CD4-positive, alpha-beta T cell treated with Interleukin-1 beta for 1 hour (primary cell): ENCODE results near the gene PDZRN3.
"Not testable (repeated sequence)": the region's sequence is repeated elsewhere in the genome, so short reads cannot be mapped to it uniquely, and the experiment has no call there.

Source experiments
- DNase-seq, 2 donors: peaks; one replicate each; pipeline ENCODE4 v3.0.0-alpha.2; 2020 to 2022

PDZRN3 gene

DNA sequence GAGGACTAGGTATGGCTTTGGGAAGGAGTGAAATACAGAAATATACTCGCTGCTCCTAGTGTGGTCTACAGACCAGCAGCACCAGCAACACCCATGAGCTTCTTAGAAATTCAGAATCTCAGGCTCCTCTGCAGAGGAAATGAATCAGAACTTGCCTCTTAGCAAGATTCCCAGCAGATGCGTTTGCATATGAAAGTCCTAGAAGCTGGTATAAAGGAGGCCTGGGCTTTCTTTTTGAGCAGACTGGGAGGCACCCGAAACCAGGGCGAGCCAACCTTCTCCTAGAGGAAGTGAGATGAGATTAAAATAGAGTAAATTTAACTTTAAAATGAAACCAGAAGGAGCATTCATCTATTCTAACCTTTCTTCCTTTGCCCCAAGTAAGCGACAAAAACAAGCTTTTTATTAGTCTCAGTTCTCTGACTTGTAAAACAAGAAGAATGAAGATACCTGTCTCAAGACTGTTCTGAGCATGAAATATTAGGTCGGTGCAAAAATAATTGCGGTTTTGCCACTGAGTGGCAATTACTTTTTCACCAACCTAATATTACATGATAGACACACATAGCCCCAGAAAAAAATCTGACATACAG is 140.0 kb downstream of the PDZRN3 start:
- no peak for DNase-seq

DNA sequence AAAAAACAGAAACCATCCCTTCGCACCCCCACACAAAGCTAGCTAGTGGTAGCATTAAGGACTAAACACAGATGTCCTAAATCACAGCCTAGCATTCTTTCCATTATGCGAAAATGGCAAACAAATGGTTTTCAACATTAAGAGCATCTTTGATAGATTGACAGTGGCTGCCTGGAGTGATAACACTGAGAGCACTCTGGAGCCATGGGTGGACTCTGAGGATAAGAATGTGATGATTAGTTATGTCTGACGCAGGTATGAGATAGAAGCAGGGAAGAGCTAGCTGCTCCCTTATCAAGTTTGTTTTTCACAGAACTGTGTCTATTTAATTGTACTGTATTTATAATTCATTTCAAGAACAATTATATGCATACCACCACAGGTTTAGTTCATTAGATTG is 142.9 kb downstream of the PDZRN3 start:
- no peak for DNase-seq

DNA sequence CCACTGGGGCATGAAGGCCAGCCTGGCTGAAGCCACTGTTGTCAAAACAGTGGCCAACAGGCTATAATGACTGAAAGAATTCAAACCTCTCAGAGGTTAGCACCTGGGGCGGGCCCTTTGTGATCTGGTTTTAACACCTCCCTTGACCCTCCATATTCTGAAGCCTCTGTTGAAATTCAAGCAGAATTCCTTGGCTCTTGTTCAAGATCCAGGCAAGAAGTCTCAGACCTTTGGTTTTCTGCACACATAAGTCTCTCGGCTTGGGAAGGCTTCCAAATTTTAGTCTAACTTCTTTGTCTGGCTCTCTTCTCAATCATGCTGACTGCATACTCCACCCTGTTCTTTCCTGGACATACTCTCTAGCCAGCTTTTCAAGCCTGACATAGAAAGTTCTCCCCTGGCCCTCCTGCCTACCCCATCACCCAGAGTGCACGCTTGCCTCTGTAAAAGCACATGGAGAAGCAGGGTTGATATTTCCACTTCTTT is 144.5 kb downstream of the PDZRN3 start:
- no peak for DNase-seq

DNA sequence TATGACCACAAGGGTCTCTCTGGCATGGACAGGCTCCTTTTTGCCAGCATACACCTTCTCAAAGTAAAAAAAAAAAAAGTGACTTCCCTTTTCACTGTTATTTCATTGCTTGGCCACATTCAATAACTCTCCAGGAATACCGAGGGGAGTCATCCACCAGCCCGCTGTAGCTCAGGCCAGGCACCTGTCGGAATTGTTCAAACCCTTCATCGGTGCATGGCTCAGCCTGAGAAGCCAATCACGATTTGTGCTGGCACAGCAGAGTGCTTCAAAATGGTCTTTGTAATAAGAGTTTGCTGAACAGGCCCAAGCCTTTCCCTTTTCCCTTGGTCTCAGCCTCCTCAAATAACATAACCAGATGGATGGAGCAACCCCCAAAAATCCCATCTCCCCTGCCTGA is 145.4 kb downstream of the PDZRN3 start:
- DNase-seq = no peak

DNA sequence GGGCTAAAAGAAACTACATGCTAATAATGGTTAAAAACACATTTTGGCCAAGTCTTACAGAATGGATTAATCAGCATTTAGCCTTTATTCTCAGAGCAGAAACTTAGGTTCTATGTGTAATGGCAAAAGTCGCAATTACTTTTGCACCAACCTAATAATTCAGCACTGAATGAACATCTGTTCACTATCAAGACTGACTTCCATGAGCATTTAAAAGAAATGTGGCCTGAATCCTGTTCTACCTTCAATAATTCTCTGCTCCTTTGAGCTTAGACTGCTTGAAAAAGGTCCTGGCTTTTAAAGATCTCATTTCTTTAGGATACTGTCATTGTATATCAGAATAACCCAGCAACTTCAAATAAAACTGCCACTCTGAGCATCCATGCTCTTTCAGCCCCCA is 145.9 kb downstream of the PDZRN3 start:
- no peak for DNase-seq

DNA sequence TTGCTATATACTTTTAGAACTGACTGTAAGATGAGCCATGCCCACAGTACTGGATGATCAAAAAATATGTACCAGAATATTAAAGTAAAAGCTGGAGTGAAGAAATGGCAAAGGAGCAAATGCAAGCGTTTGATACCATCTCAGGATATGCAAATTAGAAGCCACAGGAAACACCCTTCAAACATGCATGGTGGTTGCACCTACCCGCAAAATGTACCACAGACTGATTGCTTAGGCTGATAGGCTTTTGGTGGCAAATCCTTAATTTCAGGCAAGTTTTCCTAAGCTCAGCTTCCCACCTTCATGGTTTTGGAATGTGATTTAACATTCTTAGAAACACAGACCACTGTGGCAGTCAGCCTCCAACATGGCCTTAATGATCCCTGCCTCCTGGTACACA is 149.0 kb downstream of the PDZRN3 start:
- no peak for DNase-seq

DNA sequence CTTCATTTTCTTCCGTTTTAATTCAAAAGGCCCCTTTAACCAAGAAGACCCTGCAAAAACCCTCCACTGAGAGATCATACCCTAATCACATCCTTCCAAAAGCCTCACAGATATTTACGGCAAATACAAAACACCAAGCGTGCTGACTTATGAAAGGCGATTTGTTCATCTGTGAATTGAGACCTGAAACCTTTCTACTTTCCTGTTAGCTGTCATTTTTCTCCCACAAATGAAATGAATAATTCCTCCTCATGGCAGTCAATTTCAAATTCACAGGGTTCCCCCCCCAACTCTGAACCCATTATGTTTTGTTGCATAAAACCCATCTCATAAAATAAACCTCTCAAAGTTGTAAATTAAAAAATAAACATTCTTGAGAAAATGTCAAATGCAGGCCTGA is 149.6 kb downstream of the PDZRN3 start:
- no peak for DNase-seq

DNA sequence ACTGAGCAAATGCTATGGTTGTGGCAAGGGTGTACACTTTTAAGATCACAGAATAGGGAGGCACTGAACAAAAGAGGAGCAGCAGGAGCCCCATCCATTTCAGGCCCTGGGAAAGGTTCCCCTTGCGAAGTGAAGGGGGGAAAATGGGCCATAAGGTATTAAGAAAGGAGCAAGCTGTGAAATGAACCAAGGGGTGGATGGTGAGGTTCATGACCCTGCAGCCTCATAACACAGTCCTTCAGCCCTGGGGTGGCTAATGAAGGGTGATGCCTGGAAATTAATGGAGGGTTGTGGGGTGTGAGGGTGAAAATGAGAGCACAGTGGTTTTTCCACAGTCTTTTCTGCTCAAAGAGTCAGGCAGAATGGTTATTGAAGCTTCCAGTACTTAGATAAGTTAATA is 150.1 kb downstream of the PDZRN3 start:
- DNase-seq = no peak

DNA sequence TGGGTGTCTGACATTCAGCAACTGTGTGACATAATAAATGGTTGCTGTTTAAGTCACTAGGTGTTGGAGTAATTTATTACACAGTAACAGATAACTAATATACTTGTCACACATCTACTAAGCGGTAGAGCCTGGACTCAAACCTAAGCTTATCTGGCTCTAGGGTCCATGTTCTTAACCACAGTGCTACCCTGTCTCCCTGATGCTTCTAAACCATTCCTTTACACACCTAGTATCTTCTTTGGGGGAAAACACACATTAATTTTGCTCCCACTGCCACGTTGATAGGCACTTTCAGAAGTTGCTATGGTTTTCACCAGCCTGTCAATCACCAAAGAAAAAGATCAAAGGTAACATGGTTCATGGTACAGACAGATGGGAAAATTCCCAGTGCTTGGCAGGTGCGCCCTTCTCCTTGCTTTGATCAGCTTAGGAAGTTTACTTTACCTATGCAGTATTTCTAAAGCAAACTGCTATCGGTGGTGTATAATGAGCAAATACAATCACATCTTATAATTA is 150.8 kb downstream of the PDZRN3 start:
- DNase-seq = no peak

DNA sequence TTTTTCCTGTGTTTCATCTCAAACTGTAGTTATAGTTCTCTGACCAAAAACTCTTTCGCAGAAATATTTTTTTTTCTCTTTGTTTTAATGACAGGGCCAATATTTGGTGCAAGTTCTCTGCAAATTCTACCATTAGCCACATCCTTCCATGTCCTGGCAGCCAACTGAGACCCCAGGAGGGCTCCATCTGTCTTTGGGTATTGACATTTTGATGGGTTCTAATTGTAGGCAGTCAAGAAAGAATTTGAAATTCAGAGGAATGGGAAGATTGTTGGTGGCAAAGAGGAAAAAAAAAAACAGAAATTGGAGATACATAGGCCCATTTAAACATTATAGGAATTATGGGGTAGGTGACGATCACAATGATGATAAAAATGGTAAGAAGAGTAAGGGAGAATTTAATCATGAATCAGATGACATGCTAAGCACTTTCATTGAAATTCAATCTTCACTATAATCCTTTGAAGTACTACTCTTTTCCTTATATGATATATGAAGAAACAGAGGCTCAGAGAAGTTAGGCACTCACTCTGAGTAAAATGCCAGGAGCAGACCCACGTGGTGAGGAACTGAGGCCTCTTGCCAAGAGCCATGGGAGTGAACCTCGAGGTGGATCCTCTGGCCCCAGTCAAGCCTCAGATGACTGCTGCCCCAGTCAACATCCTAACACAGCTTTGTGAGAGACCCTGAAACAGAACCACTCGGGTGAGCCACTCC is 151.4 kb downstream of the PDZRN3 start:
- no peak for DNase-seq

DNA sequence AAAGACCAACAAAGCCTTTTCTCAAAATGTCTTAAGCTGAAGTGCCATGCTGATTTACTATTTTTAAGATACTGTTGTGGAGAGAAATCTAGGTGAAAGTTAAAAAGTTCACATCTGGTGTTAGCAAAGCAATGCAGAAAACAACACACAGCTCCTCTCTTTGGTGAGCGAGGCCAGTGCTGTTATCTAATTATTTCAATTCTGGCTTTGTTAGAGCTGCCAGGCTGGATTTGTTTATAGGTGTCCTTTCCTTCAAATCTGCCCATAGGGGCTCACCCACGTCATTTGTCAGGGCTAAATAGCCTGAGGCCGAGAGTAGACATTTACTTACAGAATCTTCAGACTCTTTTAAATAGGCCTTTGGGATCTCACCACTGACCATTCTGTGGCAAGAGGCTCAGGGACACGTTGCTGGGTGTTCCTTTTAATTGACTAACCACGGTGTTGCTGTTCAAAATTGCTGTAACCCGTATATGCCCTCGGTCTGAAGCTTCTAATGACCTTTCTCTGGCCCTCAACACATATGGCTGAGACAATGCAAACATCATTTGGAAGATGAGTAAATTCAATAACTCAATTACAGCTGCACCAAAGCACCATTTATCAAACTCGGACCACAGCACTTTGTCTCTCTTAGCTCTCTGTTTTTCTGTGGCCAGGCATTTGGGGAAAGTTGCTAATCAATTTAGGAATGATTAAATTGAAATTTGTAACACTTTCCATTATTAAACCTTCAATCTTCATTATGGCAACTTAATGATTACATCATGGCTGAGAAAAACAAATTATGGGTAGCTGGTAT is 152.6 kb downstream of the PDZRN3 start:
- DNase-seq = no peak

DNA sequence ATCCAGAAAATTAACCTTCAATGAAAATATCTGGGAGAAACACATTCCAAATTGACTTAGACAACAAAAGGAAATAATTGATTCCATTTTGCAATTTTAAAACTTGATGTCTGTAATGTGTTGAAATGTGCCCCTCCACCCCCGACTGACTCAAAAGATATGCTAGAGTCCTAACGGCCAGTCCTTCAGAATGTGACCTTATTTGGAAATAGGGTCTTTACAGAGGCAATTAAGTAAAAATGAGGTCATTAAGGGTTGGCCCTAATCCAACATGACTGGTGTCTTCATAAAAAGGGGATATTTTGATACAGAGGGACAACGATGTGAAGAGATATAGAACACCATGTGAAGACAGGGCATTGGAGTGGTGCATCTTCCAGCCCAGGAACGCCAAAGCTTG is 153.9 kb downstream of the PDZRN3 start:
- no peak for DNase-seq

DNA sequence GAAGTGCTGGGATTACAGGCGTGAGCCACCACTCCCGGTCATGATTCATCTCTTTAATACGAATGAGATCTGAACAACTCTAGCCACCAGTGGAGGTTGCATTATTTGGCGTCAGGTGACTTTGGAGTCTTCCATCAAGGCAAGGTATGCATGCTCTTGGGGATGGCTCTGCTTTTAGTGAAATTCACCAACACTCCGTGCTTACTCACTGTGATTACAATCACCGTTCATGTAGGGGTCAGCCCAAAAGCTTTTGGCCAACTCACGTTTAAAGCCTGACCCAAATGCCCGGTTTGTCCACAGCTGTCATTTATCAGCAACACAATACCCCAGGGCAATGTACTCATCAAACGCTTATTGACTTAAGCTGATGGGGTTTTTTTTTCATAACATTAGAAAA is 155.4 kb downstream of the PDZRN3 start:
- DNase-seq = no peak

DNA sequence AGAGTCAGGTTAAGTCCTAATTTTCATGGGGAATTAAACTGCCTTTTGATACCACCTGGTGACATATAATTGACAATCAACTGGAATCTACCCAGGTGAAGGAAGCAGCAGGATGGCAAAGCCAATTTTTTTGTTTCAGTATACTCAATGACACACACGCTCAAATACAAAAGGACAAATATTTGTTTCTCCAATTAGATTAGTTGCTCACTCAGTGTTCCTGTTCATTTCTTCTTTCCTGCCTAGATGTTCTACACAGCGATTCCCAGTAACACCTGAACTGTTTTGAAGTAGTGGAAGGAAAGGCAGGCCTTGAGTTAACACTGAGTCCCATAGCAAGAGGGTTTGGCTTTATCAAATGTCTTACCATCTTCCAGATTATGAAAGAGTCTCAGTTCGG is 157.5 kb downstream of the PDZRN3 start:
- no peak for DNase-seq

DNA sequence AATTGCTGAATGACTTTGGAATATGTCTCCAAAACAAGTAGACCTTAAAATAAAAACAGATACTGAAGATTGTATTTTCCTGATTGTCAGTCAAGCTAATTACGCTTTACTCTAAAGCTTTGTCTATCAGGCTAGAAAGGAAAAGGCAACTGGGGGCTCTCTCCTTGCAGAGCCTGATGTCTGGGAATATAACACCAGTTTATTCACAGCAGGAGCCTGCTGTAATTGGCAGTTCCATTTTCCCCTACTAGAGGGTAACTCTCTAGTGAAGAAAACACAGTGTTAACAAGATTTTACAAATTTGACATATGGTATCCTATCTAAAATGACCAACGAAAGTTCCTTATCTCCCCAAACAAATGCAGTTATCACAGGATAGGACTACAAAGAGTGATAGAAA is 158.8 kb downstream of the PDZRN3 start:
- no peak for DNase-seq

DNA sequence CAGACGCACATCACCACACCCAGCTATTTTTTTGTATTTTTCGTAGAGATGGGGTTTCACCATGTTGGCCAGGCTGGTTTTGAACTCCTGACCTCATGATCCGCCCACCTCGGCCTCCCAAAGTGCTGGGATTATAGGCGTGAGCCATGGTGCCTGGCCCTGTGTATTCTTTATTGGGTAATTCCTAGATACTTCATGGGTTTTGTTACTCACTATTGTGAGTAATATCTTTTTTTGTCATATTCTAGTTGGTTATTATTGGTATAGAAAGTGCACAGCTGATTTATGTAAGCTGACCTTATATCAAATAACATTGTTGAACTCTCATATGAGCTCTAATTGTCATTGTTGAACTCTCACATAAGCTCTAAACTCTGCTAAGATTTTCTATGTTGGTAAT is 160.6 kb downstream of the PDZRN3 start:
- not testable (repeated sequence) for DNase-seq

DNA sequence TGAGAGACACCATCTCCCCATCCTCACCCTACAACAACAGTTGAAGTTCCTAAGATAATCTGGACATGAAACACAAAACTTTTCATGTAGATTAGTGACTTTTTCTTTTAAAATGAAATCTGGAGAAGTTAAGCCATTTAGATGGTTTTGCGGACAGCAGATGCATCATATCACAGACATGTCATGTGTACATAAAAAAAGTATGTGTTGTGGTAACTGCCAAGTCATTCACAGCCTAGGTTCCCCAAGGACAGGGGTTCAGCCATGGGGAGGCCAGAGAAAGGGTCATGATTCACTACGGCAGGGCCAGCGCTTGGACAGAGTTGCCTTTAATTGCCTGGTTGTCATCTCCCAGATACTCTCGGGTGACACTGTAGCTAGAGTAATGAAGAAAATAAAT is 163.2 kb downstream of the PDZRN3 start:
- no peak for DNase-seq

DNA sequence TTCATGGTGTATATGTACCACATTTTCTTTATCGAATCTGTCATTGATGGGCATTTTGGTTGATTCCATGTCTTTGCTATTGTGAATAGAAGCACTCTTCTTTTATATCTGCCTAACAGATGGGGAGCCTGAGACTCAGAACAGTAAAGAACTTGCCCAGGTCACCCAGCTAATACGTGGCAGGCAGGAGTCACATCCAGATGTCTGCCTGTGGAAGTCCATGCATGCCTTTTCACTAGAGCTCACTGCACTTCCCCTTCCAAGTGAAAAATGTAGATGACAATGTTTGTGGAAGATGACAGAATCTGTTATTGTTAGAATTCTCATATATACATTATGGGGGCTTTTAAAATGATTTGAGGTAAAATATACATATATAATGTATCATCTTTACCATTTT is 165.0 kb downstream of the PDZRN3 start:
- DNase-seq = no peak

DNA sequence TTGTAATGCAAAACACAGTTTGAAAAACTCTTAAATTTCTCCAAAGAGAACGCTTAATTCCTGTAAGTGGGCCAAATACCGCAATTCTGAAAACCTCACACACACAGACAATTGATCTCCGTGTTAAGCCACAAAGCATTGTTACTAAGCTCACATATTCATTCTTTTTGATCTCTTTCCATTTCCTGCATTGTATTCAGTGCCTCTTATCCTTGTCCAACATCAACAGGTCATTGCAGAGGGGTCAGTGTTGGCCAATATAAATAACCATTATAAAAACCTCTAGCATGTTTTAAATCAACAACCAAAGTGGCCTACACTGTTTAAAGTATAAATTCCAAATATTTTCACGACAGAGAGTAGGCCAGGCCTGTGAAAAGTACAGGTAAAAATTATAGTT is 171.1 kb downstream of the PDZRN3 start:
- no peak for DNase-seq

DNA sequence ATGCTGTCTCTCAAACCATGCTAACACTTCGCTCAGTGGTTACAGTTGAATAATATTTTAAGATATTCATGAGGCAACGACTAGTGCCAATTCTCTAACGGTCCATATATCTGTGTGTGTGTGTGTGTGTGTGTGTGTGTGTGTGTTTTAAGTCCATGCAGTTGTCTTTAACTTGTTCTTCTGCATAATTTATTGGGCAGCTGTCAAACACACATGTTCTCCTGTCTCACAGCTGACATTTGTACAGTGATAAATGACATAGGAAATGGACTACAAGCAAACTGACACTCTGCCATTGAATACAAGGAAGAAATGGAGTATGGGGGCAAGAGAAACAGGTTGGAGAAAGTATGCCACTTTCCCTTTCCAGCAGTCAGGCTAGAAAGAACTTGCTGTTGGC is 172.0 kb downstream of the PDZRN3 start:
- DNase-seq = no peak

DNA sequence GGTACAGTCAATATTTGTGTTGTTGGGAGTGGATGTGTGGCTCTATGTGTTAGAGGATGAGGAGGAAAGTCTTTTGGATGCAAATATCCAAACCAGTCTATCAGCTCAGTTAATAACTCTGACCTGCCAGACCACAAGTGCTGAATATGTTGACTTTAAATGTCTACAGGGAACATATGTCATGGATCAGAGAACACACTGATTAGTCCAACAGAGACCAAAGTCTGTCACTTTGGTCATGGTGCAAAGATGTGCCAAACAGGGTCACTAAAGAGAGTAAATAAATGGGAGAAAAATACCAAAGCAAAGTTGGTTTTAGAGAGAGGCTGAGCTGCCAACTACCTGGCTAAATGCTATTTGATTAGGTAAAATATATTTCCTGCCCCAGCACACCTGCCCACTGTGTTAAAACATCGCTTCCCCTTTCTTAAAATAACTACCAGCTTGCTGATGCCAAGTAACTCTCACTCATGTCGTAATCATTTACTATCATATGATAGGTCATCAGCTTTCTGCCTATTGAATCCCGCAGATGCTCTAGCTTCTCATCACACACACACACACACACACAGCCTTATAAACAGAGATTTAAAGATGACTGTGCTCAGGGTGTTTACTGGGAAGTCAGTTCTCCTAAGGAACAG is 173.3 kb downstream of the PDZRN3 start:
- DNase-seq = no peak

DNA sequence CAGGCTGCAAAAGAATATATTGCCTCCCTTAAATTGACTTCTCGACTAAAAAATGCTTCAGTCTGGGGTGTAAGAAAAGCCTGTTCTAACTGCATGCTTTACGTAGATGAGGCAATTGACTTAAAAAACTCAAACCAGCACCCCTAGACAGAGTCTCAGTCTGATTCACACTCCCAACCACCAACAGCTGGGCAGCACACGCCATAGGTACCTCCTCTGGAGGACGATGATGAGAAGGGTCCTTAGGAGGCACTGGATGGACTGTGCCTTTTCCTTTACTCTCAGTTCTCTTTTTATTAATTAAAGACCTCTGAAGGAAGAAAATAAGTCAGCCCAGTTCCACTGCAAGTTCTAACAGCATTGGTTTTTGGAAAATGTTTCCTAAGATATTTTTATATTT is 175.0 kb downstream of the PDZRN3 start:
- no peak for DNase-seq

DNA sequence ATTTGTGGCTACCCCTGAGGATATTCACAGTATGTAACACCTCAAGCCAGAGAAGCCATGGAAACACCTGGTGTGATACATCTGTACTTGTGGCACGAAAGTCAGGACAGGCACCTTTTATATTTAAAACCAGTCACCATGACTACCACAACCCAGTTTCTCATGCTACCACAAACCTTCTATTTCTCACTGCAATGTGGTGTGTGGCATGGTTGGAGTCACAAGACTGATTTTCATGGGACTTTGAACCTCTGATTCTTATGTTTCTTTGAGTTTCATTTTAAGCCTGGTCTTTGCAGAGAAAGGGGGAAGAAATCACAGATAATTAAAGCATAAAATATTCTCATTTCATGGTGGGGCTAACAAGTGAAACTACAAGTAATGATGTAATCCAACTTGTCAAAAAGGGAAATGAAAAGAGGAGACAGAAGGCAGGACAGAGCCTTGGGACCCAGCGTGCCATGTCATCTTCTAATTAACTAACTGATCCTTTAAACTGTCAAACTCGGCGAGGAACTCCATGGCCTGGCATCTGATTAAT is 175.9 kb downstream of the PDZRN3 start:
- no peak for DNase-seq
